Thymus (tissue), 11 donors: Measurements from ENCODE around the gene THSD4. TPM values are rescaled to one million over a fixed set of nuclear protein-coding genes. Genes with fewer than 3 reads are reported as not detected.
A peak's percentile ranks its signal among the peaks of the same experiment; 100 is the strongest.

Source experiments
- DNase-seq, 9 donors: peaks; one replicate each; pipeline ENCODE4 v3.0.0-alpha.2; 2013; ENCODE audit warnings: low spot score in 9 of 9, low read depth in 6 of 9, missing footprints in 1 of 9
- H3K27ac ChIP-seq, 2 donors: one replicate each; pipeline ENCODE4 v1.5.1; 2013; ENCODE audit warnings: control low read depth in 1 of 2, low read depth in 1 of 2, low read length in 1 of 2, mild to moderate bottlenecking in 1 of 2, moderate library complexity in 1 of 2
- H3K27me3 ChIP-seq, 2 donors: one replicate each; pipeline ENCODE4 v1.5.1; 2013; ENCODE audit warnings: low read length in 1 of 2; ENCODE audit not compliant: control insufficient read depth in 2 of 2, insufficient read depth in 1 of 2
- H3K36me3 ChIP-seq, 2 donors: one replicate each; pipeline ENCODE4 v1.5.1; 2013; ENCODE audit warnings: low read length in 1 of 2, mild to moderate bottlenecking in 1 of 2, moderate library complexity in 1 of 2; ENCODE audit not compliant: control insufficient read depth in 2 of 2, insufficient read depth in 2 of 2
- H3K4me1 ChIP-seq, 2 donors: one replicate each; pipeline ENCODE4 v1.5.1; 2013; ENCODE audit warnings: low read length in 2 of 2; ENCODE audit not compliant: control insufficient read depth in 2 of 2, insufficient read depth in 2 of 2
- H3K4me3 ChIP-seq, 2 donors: one replicate each; pipeline ENCODE4 v1.5.1; 2013; ENCODE audit warnings: low read length in 2 of 2, control low read depth in 1 of 2, mild to moderate bottlenecking in 1 of 2
- H3K9me3 ChIP-seq, 2 donors: one replicate each; pipeline ENCODE4 v1.5.1; 2013; ENCODE audit warnings: low read length in 1 of 2, mild to moderate bottlenecking in 1 of 2; ENCODE audit not compliant: control insufficient read depth in 2 of 2, insufficient read depth in 1 of 2
- WGBS: extraction: QIAGEN DNeasy Blood & Tissue Kit; methylation state at CpG from one replicate; pipeline ENCODE4 v1.1.7; 2013; 5-methylcytosine and 5-hydroxymethylcytosine counted together
- polyA plus RNA-seq: library from polyadenylated mRNA; stranded (reverse); fragments of 200-250 nt; gene quantifications from one replicate; pipeline ENCODE4 v1.2.3, GENCODE V29; 2013
- total RNA-seq: library from RNA; stranded (reverse); fragments of 120-200 nt; gene quantifications from one replicate; pipeline ENCODE4 v1.2.4, GENCODE V29; 2013
- donor health status: healthy.

THSD4 gene
- total and polyA plus RNA-seq, 2 donors, result 1.7 to 2.2 TPM

GRCh38 chr15:71646767-71647486 is 531.7 kb downstream of the THSD4 start:
- no peaks in the 10 kb centered on the region for H3K4me1 ChIP-seq
- no peak overlapping the region for H3K4me3 ChIP-seq
- no peaks in the 10 kb centered on the region for H3K27me3 ChIP-seq
- DNase-seq, result no peak
- WGBS, result 78% methylated on average over 5 of the region's 5 CpGs
- no peaks in the 10 kb centered on the region for H3K9me3 ChIP-seq
- no peaks in the 10 kb centered on the region for H3K36me3 ChIP-seq
- H3K27ac ChIP-seq, result no peak overlapping the region

- 94% methylated on average over 4 of the region's 4 CpGs for WGBS
- no peak for DNase-seq
- Histone ChIP-seq H3K27me3 (no peaks in the 10 kb centered on the region), H3K4me3 (no peak overlapping the region), H3K36me3 (no peaks in the 10 kb centered on the region), H3K27ac (no peak overlapping the region), H3K4me1 (no peaks in the 10 kb centered on the region), H3K9me3 (no peaks in the 10 kb centered on the region)
Measured at GRCh38 chr15:71647487-71647808, 532.2 kb downstream of the THSD4 start.

- Histone ChIP-seq H3K4me3 (no peak overlapping the region), H3K9me3 (no peaks in the 10 kb centered on the region), H3K36me3 (no peaks in the 10 kb centered on the region), H3K27ac (no peak overlapping the region), H3K4me1 (no peaks in the 10 kb centered on the region), H3K27me3 (no peaks in the 10 kb centered on the region)
- 90% methylated on average over 3 of the region's 3 CpGs for WGBS
- DNase-seq, result no peak
Measured at GRCh38 chr15:71648095-71648494, 532.8 kb downstream of the THSD4 start.

- Histone ChIP-seq H3K4me1 (no peaks in the 10 kb centered on the region), H3K27me3 (no peaks in the 10 kb centered on the region), H3K27ac (no peak overlapping the region), H3K36me3 (no peaks in the 10 kb centered on the region), H3K4me3 (no peak overlapping the region), H3K9me3 (no peaks in the 10 kb centered on the region)
- no peak for DNase-seq
- WGBS, result 90% methylated on average over 3 of the region's 3 CpGs
Measured at GRCh38 chr15:71649894-71650293, 534.6 kb downstream of the THSD4 start.

- WGBS, result 96% methylated on average over 9 of the region's 9 CpGs
- H3K27me3 ChIP-seq, result no peaks in the 10 kb centered on the region
- no peak for DNase-seq
- no peaks in the 10 kb centered on the region for H3K4me1 ChIP-seq
- no peak overlapping the region for H3K4me3 ChIP-seq
- no peaks in the 10 kb centered on the region for H3K9me3 ChIP-seq
- H3K36me3 ChIP-seq, result no peaks in the 10 kb centered on the region
- no peak overlapping the region for H3K27ac ChIP-seq
Measured at GRCh38 chr15:71650603-71651002, 535.3 kb downstream of the THSD4 start.

- peak in 2 of 9 donors; percentile 2 to 8 for DNase-seq
- no peak overlapping the region for H3K27ac ChIP-seq
- H3K27me3 ChIP-seq, result no peaks in the 10 kb centered on the region
- no peak overlapping the region for H3K4me3 ChIP-seq
- no peaks in the 10 kb centered on the region for H3K9me3 ChIP-seq
- H3K36me3 ChIP-seq, result no peaks in the 10 kb centered on the region
- no peaks in the 10 kb centered on the region for H3K4me1 ChIP-seq
- WGBS, result 30% methylated on average over 5 of the region's 5 CpGs
Measured at GRCh38 chr15:71651750-71652186, 536.5 kb downstream of the THSD4 start.

- Histone ChIP-seq H3K27ac (no peak overlapping the region), H3K4me3 (no peak overlapping the region), H3K9me3 (no peaks in the 10 kb centered on the region), H3K27me3 (no peaks in the 10 kb centered on the region), H3K36me3 (no peaks in the 10 kb centered on the region), H3K4me1 (no peaks in the 10 kb centered on the region)
- 90% methylated on average over 8 of the region's 8 CpGs for WGBS
- no peak for DNase-seq
Measured at GRCh38 chr15:71654042-71654719, 538.9 kb downstream of the THSD4 start.

- H3K36me3 ChIP-seq, result no peaks in the 10 kb centered on the region
- H3K4me3 ChIP-seq, result no peak overlapping the region
- H3K27me3 ChIP-seq, result no peaks in the 10 kb centered on the region
- H3K27ac ChIP-seq, result no peak overlapping the region
- 93% methylated on average over 3 of the region's 3 CpGs for WGBS
- no peaks in the 10 kb centered on the region for H3K4me1 ChIP-seq
- no peaks in the 10 kb centered on the region for H3K9me3 ChIP-seq
- DNase-seq, result no peak
Measured at GRCh38 chr15:71654720-71655174, 539.5 kb downstream of the THSD4 start.

GRCh38 chr15:71656425-71656824 is 541.2 kb downstream of the THSD4 start:
- Histone ChIP-seq H3K4me3 (no peak overlapping the region), H3K27me3 (no peaks in the 10 kb centered on the region), H3K36me3 (no peaks in the 10 kb centered on the region), H3K9me3 (no peaks in the 10 kb centered on the region), H3K27ac (no peak overlapping the region), H3K4me1 (no peaks in the 10 kb centered on the region)
- DNase-seq, result no peak
- 98% methylated on average over 4 of the region's 4 CpGs for WGBS
